G401 (cell line): Measurements from ENCODE around the gene SGSM1. TPM values are rescaled to one million over a fixed set of nuclear protein-coding genes. Genes with fewer than 3 reads are reported as not detected.
"Not testable (repeated sequence)": the region's sequence is repeated elsewhere in the genome, so short reads cannot be mapped to it uniquely, and the experiment has no call there.

ENCODE experiments used
- DNase-seq: peaks from one replicate; pipeline ENCODE4 v3.0.0-alpha.2; 2015; ENCODE audit warnings: low spot score
- in situ Hi-C: cut with HindIII; loops from 2 replicates; pipeline ENCODE4 v1.10.0; 2016; ENCODE audit warnings: low sequenced_read_pairs, mixed read lengths
- total RNA-seq: library from RNA; depleted of rRNA; stranded (reverse); fragments of >200 nt; shearing (Covaris generic); gene quantifications from 2 replicates; pipeline ENCODE4 v1.2.3, GENCODE V29; 2014

SGSM1 gene
- total RNA-seq, 1 experiment from 2014 or later = not detected

GRCh38 chr22:24833881-24834495 lies 28.0 kb downstream of the SGSM1 start:
- in situ Hi-C loops = no loop called here

GRCh38 chr22:24834845-24835570 lies 29.0 kb downstream of the SGSM1 start:
- in situ Hi-C loops = no loop called here
- peak; percentile 64 for DNase-seq

More at GRCh38 chr22:24833881-24834495, 28.0 kb downstream of the SGSM1 start:
- peak; percentile 71 for DNase-seq

GRCh38 chr22:24836282-24836681 lies 30.3 kb downstream of the SGSM1 start:
- in situ Hi-C loops = no loop called here
- no peak for DNase-seq

- DNase-seq, in situ Hi-C loops: not testable (repeated sequence)
Measured at GRCh38 chr22:24837517-24837916, 31.5 kb downstream of the SGSM1 start.

GRCh38 chr22:24841261-24841660 lies 35.2 kb downstream of the SGSM1 start:
- no peak for DNase-seq
- in situ Hi-C loops = no loop called here

- in situ Hi-C loops = no loop called here
- no peak for DNase-seq
Measured at GRCh38 chr22:24843048-24843447, 37.0 kb downstream of the SGSM1 start.

- in situ Hi-C loops = no loop called here
- peak; percentile 29 for DNase-seq
Measured at GRCh38 chr22:24845041-24845898, 39.3 kb downstream of the SGSM1 start.

- no peak for DNase-seq
- in situ Hi-C loops = no loop called here
Measured at GRCh38 chr22:24847490-24847889, 41.5 kb downstream of the SGSM1 start.

- DNase-seq = peak; percentile 35
- in situ Hi-C loops = no loop called here
Measured at GRCh38 chr22:24848559-24849168, 42.7 kb downstream of the SGSM1 start.

- in situ Hi-C loops = no loop called here
Measured at GRCh38 chr22:24855794-24856193, 49.8 kb downstream of the SGSM1 start.

GRCh38 chr22:24857576-24857975 lies 51.6 kb downstream of the SGSM1 start:
- DNase-seq = no peak
- in situ Hi-C loops = no loop called here

More at GRCh38 chr22:24855794-24856193, 49.8 kb downstream of the SGSM1 start:
- DNase-seq = no peak

GRCh38 chr22:24859587-24859986 lies 53.6 kb downstream of the SGSM1 start:
- DNase-seq = no peak
- in situ Hi-C loops = no loop called here

GRCh38 chr22:24865508-24865907 lies 59.5 kb downstream of the SGSM1 start:
- in situ Hi-C loops = no loop called here
- DNase-seq = no peak

GRCh38 chr22:24867323-24868022 lies 61.5 kb downstream of the SGSM1 start:
- in situ Hi-C loops = no loop called here
- no peak for DNase-seq

GRCh38 chr22:24868979-24869378 lies 63.0 kb downstream of the SGSM1 start:
- in situ Hi-C loops = no loop called here
- DNase-seq = no peak

- DNase-seq = no peak
- in situ Hi-C loops = no loop called here
Measured at GRCh38 chr22:24871611-24872205, 65.7 kb downstream of the SGSM1 start.

GRCh38 chr22:24873226-24873625 lies 67.2 kb downstream of the SGSM1 start:
- in situ Hi-C loops = no loop called here
- DNase-seq = peak; percentile 43

- in situ Hi-C loops = no loop called here
- DNase-seq = no peak
Measured at GRCh38 chr22:24875862-24876506, 70.0 kb downstream of the SGSM1 start.
